Bone marrow (tissue), 2 donors: ENCODE data around the gene ME3.
"Not testable (repeated sequence)": the region's sequence is repeated elsewhere in the genome, so short reads cannot be mapped to it uniquely, and the experiment has no call there.

Experiments used
- DNase-seq, 2 donors: peaks; one replicate each; lab custom pipeline; 2025; lab: John Stamatoyannopoulos, UW

The ME3 gene

GRCh38 chr11:86587264-86588193 is 84.9 kb downstream of the ME3 start:
- DNase-seq: no peak

- no peak for DNase-seq
Observed at GRCh38 chr11:86586307-86586706, 86.1 kb downstream of the ME3 start.

GRCh38 chr11:86582898-86583297 is 89.5 kb downstream of the ME3 start:
- DNase-seq: no peak

DNA sequence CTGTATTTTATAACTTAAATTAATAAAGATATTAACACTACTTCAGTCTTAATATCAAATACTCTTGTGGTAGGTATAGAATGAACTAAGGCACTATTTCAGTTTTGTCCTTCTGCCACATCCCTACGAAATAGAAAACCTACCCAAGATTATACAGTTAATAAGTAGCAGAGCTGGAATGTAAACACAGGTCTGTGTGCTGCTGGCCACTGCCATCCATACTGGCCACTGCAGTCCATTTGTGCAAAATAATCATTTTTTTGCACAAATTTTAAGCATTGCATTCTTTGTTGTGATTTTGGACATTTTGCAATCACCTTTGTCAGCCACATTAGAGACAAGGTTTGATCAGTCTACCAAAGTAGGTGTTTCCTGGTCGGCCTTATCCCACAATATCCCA is 91.9 kb downstream of the ME3 start:
- no peak for DNase-seq

GRCh38 chr11:86579406-86579731 is 93.0 kb downstream of the ME3 start:
- DNase-seq: no peak

GRCh38 chr11:86578727-86579405 is 93.5 kb downstream of the ME3 start:
- DNase-seq: no peak

- DNase-seq: no peak
Observed at GRCh38 chr11:86577644-86578636, 94.5 kb downstream of the ME3 start.

DNA sequence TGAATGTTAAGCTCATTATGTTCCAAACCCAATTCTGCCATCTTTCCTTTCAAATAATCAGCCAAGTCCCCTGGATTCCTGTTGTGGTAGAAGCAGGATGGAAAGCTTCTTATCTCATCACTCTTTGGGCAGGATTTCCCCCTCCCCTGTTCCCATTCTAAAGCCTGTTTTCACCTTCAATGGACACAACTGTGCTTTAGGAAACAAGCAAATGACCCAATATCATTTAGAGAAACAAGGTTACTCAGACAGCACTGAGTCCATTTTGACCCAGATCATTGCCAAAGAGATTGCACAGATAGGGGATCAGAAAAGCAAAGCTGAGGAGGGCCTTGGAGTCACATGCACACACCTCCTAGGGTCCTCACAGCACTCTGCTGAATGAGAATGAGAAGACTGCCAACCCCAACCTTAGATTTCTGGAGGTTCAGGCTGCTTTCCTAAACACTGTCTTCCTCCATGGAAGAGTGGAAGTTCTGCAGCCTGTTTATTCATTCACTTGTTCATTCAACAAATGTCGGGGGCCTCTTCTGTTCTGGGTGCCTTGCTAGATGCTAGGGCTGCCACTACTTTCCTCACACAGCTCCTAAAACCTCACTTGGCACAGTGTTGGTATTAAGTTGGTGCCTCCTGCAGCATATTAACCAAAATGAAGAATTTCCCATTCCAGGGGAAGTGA is 95.3 kb downstream of the ME3 start:
- DNase-seq: no peak

- DNase-seq: no peak
Observed at GRCh38 chr11:86575927-86576326, 96.5 kb downstream of the ME3 start.

- no peak for DNase-seq
Observed at GRCh38 chr11:86575208-86575855, 97.1 kb downstream of the ME3 start.

DNA sequence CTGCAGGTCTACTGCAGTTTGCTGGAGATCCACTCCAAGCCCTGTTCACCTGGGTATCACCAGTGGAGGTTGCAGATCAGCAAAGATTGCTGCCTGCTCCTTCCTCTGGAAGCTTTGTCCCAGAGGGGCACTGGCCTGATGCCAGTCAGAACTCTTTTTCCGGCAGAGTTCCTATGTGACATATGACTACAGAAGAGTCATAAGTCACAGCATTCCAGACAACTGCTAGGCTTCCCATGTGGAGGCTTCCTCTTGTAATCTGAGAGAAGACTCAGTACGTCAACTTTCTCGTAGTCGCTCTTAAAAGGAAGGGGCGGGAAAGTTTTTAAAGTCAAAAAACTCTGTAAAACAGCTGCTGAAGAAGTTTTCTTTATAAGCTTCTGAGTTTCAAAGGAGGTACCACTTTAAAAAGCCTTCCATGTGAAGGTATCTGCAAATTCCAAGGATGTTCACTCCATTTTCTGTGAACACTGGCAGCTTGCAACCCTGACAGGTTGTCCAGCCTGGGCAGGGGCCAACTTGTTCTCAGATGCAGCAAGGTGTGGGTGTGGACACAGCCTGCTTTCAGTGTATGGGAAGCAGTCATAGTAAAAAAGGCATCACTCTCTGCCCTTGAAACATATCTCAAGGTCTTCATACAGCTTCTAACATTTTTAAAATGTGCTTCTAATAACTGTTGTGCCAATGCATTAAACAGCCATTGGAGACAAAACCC is 97.8 kb downstream of the ME3 start:
- DNase-seq: no peak

GRCh38 chr11:86571273-86571948 is 101.0 kb downstream of the ME3 start:
- DNase-seq: no peak

GRCh38 chr11:86570451-86570850 is 102.0 kb downstream of the ME3 start:
- DNase-seq: no peak

DNA sequence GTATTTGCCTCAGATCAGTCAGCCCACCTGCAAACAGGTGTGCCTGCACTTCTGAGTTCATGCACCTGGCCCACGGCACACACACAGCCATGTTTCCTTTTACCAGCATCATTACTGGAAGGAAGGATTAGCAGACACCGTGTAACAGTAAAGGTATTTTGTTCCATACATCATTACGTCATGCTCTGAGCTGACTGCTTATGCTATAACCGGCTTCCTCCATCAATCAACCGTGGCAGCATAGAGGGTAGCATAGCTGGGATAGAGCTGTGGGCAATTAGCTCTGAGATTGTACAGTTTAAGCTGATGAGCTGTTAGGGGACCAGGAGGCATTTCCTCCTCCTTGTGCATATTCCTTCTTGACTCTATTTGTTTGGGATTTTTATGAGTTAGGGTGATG is 102.4 kb downstream of the ME3 start:
- no peak for DNase-seq

GRCh38 chr11:86569109-86569508 is 103.3 kb downstream of the ME3 start:
- DNase-seq: no peak

- DNase-seq: no peak
Observed at GRCh38 chr11:86565801-86566312, 106.6 kb downstream of the ME3 start.

DNA sequence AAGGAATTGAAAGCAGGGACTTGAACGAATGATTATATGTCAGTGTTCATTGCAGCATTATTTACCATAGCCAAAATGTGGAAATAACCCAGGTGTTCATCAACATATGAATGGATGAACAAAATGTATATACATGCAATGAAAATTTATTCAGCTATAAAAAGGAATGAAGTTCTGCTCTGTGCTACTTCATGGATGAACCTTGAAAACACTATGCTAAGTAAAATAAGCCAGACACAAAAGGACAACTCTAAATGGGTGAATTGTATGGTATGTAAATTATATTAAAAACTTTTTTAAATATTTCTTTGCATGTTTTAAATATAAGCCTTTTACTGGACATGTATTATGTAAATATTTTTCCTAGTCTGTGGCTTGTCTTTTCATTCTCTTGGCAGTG is 107.0 kb downstream of the ME3 start:
- DNase-seq: no peak

DNA sequence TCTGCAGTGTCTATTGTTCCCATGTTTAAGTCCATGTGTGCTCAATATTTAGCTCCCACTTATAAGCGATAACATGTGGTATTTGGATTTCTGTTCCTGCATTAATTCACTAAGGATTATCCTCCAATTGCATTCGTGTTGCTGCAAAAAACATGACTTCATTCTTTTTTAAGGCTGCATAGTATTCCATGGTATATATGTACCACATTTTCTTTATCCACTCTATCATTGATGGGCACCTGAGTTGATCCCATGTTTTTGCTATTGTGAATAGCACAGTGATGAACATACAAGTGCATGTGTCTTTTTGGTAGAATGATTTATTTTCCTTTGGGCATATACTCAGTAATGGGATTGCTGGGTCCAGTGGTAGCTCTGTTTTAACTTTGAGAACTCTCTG is 109.6 kb downstream of the ME3 start:
- DNase-seq: not testable (repeated sequence)

- DNase-seq: no peak
Observed at GRCh38 chr11:86559311-86559945, 113.0 kb downstream of the ME3 start.
